Esophagus muscularis mucosa (tissue), 4 donors: ENCODE measurements around the gene PIK3C2G. TPM values are rescaled to one million over a fixed set of nuclear protein-coding genes. Genes with fewer than 3 reads are reported as not detected.

Experiments
- DNase-seq: peaks from one replicate; pipeline ENCODE4 v3.0.0-alpha.2; 2017; ENCODE audit errors: extremely low spot score
- H3K27ac ChIP-seq, 4 donors: fragments of 200-600 bp; sonication (generic); replicated peaks in 1 of 4; 1 replicate in 3 of 4; 2 replicates in 1 of 4; pipeline ENCODE4 v1.5.1; 2016 to 2019; ENCODE audit warnings: mild to moderate bottlenecking in 1 of 4
- H3K27me3 ChIP-seq, 4 donors: fragments of 200-600 bp; sonication (generic); one replicate each; pipeline versions ENCODE4 v1.5.1 to v1.6.0; 2016 to 2019
- H3K36me3 ChIP-seq, 4 donors: fragments of 200-600 bp; sonication (generic); one replicate each; pipeline ENCODE4 v1.5.1; 2016 to 2019
- H3K4me1 ChIP-seq, 4 donors: fragments of 200-600 bp; sonication (generic); one replicate each; pipeline ENCODE4 v1.5.1; 2016 to 2019
- H3K4me3 ChIP-seq, 4 donors: fragments of 200-600 bp; sonication (generic); 1 replicate in 2 of 4; 2 replicates in 2 of 4; pipeline ENCODE4 v1.5.1; 2016 to 2019; ENCODE audit warnings: mild to moderate bottlenecking in 4 of 4, moderate library complexity in 1 of 4
- H3K9me3 ChIP-seq, 4 donors: fragments of 200-600 bp; sonication (generic); 1 replicate in 3 of 4; 2 replicates in 1 of 4; pipeline ENCODE4 v1.5.1; 2016 to 2019
- CTCF ChIP-seq, 3 experiments: fragments of 200-600 bp in 2 of 3; fragments of 450-650 bp in 1 of 3; sonication (generic) in 2 of 3; IDR thresholded peaks; one replicate each; pipeline ENCODE4 v1.5.1; 2017 to 2019; ENCODE audit warnings: antibody characterized with exemption in 3 of 3, mild to moderate bottlenecking in 2 of 3, moderate library complexity in 1 of 3
- EP300 ChIP-seq: sonication (generic); formaldehyde crosslinking; IDR thresholded peaks from one replicate; pipeline ENCODE4 v1.6.1; 2017; ENCODE audit warnings: antibody characterized with exemption
- POLR2A ChIP-seq: fragments of 450-650 bp; IDR thresholded peaks from one replicate; pipeline ENCODE4 v1.6.1; 2017; ENCODE audit warnings: antibody characterized with exemption, moderate library complexity, mild to moderate bottlenecking, low read depth
- POLR2AphosphoS5 ChIP-seq, 2 donors: sonication (generic); formaldehyde crosslinking; IDR thresholded peaks; one replicate each; pipeline ENCODE4 v1.6.1; 2017; ENCODE audit warnings: antibody characterized with exemption in 2 of 2
- WGBS: methylation state at CpG from one replicate; pipeline ENCODE4 v1.1.5; 2018; 5-methylcytosine and 5-hydroxymethylcytosine counted together
- intact Hi-C: fragments of 100-400 bp; cut with DNase I; formaldehyde crosslinking; loops from one replicate; pipeline ENCODE4 v1.15.1; 2023
- total RNA-seq, 4 donors: library from RNA; depleted of rRNA; stranded (reverse); fragments of >200 nt; gene quantifications; one replicate each; pipeline versions ENCODE4 v1.1.0 to v1.2.1, GENCODE V29; 2016

The PIK3C2G gene
- total RNA-seq, 4 donors from 2014 or later = 0.06 to 1.2 (median 0.61) TPM

GRCh38 chr12:18422871-18423270 lies 161.6 kb downstream of the PIK3C2G start:
- H3K27ac ChIP-seq = no peak overlapping the region
- intact Hi-C loops = no loop called here
- TF ChIP-seq CTCF (IDR thresholded peaks at IDR 0.05) (no peak), POLR2AphosphoS5 (IDR thresholded peaks at IDR 0.05) (no peak), EP300 (no peak), POLR2A (no peak)
- H3K4me1 ChIP-seq = no peaks in the 10 kb centered on the region
- H3K36me3 ChIP-seq = no peaks in the 10 kb centered on the region
- H3K27me3 ChIP-seq = no peaks in the 10 kb centered on the region
- no peak for DNase-seq
- no peaks in the 10 kb centered on the region for H3K9me3 ChIP-seq
- no peak overlapping the region for H3K4me3 ChIP-seq

- H3K27ac ChIP-seq = no peak overlapping the region
- TF ChIP-seq POLR2A (no peak), EP300 (no peak), CTCF (IDR thresholded peaks at IDR 0.05) (no peak)
- H3K4me1 ChIP-seq = no peaks in the 10 kb centered on the region
- H3K9me3 ChIP-seq = no peaks in the 10 kb centered on the region
- DNase-seq = no peak
- no peaks in the 10 kb centered on the region for H3K27me3 ChIP-seq
- no peaks in the 10 kb centered on the region for H3K36me3 ChIP-seq
- 88% methylated on average over 2 of the region's 2 CpGs for WGBS
- H3K4me3 ChIP-seq = no peak overlapping the region
- intact Hi-C loops = no loop called here
Observed at GRCh38 chr12:18424857-18425256, 163.5 kb downstream of the PIK3C2G start.

GRCh38 chr12:18427520-18427919 lies 166.2 kb downstream of the PIK3C2G start:
- Histone ChIP-seq H3K27me3 (no peaks in the 10 kb centered on the region), H3K4me1 (peaks cover 0 to 20% (median 16%) of the 10 kb centered on the region in 4 donors), H3K36me3 (no peaks in the 10 kb centered on the region), H3K4me3 (no peak overlapping the region), H3K27ac (no peak overlapping the region), H3K9me3 (no peaks in the 10 kb centered on the region)
- intact Hi-C loops = no loop called here
- 70% methylated on average over 3 of the region's 3 CpGs for WGBS
- DNase-seq = no peak
- no peak for TF ChIP-seq EP300
- no peak for TF ChIP-seq CTCF (IDR thresholded peaks at IDR 0.05)
- TF ChIP-seq POLR2A = no peak
- no peak for TF ChIP-seq POLR2AphosphoS5 (IDR thresholded peaks at IDR 0.05)

GRCh38 chr12:18428416-18428815 lies 167.1 kb downstream of the PIK3C2G start:
- DNase-seq = no peak
- WGBS = 98% methylated on average over 2 of the region's 2 CpGs
- TF ChIP-seq EP300 (no peak), POLR2AphosphoS5 (IDR thresholded peaks at IDR 0.05) (no peak)
- peaks cover 0 to 22% (median 17%) of the 10 kb centered on the region in 4 donors for H3K4me1 ChIP-seq
- H3K4me3 ChIP-seq = no peak overlapping the region
- no peaks in the 10 kb centered on the region for H3K9me3 ChIP-seq
- intact Hi-C loops = no loop called here
- H3K36me3 ChIP-seq = no peaks in the 10 kb centered on the region
- no peaks in the 10 kb centered on the region for H3K27me3 ChIP-seq
- H3K27ac ChIP-seq = no peak overlapping the region

- H3K4me3 ChIP-seq = no peak overlapping the region
- peaks cover 0 to 22% (median 17%) of the 10 kb centered on the region in 4 donors for H3K4me1 ChIP-seq
- no peaks in the 10 kb centered on the region for H3K9me3 ChIP-seq
- no peak overlapping the region for H3K27ac ChIP-seq
- no peaks in the 10 kb centered on the region for H3K36me3 ChIP-seq
- H3K27me3 ChIP-seq = no peaks in the 10 kb centered on the region
- 90% methylated on average over 1 of the region's 1 CpG for WGBS
- TF ChIP-seq POLR2A = no peak
- TF ChIP-seq EP300 = no peak
- no peak for TF ChIP-seq POLR2AphosphoS5 (IDR thresholded peaks at IDR 0.05)
- DNase-seq = no peak
- intact Hi-C loops = no loop called here
Observed at GRCh38 chr12:18429366-18429765, 168.0 kb downstream of the PIK3C2G start.

GRCh38 chr12:18430425-18431048 lies 169.2 kb downstream of the PIK3C2G start:
- Histone ChIP-seq H3K9me3 (no peaks in the 10 kb centered on the region), H3K27me3 (no peaks in the 10 kb centered on the region), H3K4me1 (peaks cover 0 to 22% (median 17%) of the 10 kb centered on the region in 4 donors), H3K36me3 (no peaks in the 10 kb centered on the region), H3K27ac (no peak overlapping the region), H3K4me3 (no peak overlapping the region)
- TF ChIP-seq CTCF (IDR thresholded peaks at IDR 0.05) (peak; percentile 57 to 81 (median 57)), EP300 (no peak)
- no peak for DNase-seq
- 41% methylated on average over 3 of the region's 3 CpGs for WGBS
- intact Hi-C loops = no loop called here
